ENCODE data around the gene GRWD1. TPM values are rescaled to one million over a fixed set of nuclear protein-coding genes. Genes with fewer than 3 reads are reported as not detected.

The GRWD1 gene
- total and polyA plus RNA-seq, 2 of the 8 experiments (the other 6 are each of a cell fraction or from before 2014, with no cell fraction given) = 36.9 to 61.9 TPM

DNA sequence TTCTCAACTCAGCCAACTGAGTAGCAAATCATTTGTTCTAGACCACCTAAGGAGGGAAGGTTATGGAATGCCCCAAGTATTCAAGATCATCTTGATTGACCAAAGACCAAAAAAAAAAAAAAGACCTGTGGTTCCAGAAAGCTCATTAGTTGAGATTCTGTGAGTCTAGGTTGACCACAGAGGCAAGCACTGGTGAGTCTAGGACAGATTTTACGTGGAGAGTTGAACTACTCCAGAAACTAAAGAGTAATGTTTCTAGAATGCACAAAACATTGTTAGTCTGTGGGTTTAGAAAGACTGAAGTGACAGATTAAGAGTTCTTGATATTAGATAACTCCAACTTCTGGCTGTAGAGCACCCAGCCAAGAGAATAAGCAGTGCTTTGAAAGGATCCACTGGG lies 19.4 kb downstream of the GRWD1 start (continued):
- TF ChIP-seq, protein P1, sequence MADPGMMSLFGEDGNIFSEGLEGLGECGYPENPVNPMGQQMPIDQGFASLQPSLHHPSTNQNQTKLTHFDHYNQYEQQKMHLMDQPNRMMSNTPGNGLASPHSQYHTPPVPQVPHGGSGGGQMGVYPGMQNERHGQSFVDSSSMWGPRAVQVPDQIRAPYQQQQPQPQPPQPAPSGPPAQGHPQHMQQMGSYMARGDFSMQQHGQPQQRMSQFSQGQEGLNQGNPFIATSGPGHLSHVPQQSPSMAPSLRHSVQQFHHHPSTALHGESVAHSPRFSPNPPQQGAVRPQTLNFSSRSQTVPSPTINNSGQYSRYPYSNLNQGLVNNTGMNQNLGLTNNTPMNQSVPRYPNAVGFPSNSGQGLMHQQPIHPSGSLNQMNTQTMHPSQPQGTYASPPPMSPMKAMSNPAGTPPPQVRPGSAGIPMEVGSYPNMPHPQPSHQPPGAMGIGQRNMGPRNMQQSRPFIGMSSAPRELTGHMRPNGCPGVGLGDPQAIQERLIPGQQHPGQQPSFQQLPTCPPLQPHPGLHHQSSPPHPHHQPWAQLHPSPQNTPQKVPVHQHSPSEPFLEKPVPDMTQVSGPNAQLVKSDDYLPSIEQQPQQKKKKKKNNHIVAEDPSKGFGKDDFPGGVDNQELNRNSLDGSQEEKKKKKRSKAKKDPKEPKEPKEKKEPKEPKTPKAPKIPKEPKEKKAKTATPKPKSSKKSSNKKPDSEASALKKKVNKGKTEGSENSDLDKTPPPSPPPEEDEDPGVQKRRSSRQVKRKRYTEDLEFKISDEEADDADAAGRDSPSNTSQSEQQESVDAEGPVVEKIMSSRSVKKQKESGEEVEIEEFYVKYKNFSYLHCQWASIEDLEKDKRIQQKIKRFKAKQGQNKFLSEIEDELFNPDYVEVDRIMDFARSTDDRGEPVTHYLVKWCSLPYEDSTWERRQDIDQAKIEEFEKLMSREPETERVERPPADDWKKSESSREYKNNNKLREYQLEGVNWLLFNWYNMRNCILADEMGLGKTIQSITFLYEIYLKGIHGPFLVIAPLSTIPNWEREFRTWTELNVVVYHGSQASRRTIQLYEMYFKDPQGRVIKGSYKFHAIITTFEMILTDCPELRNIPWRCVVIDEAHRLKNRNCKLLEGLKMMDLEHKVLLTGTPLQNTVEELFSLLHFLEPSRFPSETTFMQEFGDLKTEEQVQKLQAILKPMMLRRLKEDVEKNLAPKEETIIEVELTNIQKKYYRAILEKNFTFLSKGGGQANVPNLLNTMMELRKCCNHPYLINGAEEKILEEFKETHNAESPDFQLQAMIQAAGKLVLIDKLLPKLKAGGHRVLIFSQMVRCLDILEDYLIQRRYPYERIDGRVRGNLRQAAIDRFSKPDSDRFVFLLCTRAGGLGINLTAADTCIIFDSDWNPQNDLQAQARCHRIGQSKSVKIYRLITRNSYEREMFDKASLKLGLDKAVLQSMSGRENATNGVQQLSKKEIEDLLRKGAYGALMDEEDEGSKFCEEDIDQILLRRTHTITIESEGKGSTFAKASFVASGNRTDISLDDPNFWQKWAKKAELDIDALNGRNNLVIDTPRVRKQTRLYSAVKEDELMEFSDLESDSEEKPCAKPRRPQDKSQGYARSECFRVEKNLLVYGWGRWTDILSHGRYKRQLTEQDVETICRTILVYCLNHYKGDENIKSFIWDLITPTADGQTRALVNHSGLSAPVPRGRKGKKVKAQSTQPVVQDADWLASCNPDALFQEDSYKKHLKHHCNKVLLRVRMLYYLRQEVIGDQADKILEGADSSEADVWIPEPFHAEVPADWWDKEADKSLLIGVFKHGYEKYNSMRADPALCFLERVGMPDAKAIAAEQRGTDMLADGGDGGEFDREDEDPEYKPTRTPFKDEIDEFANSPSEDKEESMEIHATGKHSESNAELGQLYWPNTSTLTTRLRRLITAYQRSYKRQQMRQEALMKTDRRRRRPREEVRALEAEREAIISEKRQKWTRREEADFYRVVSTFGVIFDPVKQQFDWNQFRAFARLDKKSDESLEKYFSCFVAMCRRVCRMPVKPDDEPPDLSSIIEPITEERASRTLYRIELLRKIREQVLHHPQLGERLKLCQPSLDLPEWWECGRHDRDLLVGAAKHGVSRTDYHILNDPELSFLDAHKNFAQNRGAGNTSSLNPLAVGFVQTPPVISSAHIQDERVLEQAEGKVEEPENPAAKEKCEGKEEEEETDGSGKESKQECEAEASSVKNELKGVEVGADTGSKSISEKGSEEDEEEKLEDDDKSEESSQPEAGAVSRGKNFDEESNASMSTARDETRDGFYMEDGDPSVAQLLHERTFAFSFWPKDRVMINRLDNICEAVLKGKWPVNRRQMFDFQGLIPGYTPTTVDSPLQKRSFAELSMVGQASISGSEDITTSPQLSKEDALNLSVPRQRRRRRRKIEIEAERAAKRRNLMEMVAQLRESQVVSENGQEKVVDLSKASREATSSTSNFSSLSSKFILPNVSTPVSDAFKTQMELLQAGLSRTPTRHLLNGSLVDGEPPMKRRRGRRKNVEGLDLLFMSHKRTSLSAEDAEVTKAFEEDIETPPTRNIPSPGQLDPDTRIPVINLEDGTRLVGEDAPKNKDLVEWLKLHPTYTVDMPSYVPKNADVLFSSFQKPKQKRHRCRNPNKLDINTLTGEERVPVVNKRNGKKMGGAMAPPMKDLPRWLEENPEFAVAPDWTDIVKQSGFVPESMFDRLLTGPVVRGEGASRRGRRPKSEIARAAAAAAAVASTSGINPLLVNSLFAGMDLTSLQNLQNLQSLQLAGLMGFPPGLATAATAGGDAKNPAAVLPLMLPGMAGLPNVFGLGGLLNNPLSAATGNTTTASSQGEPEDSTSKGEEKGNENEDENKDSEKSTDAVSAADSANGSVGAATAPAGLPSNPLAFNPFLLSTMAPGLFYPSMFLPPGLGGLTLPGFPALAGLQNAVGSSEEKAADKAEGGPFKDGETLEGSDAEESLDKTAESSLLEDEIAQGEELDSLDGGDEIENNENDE (IDR thresholded peaks at IDR 0.05; ENCODE audit: insufficient replicate concordance, low read length) = no peak
- TF ChIP-seq TAF1 (IDR thresholded peaks at IDR 0.05; ENCODE audit: low read depth, low read length) (no peak), RFX5 (IDR thresholded peaks at IDR 0.05; ENCODE audit: borderline replicate concordance, low read depth, low read length) (no peak), SP2 (IDR thresholded peaks at IDR 0.05; ENCODE audit: low read length) (no peak), BRCA1 (IDR thresholded peaks at IDR 0.05; ENCODE audit: low read depth, low read length) (no peak), POLR2AphosphoS5 (IDR thresholded peaks at IDR 0.05; ENCODE audit: low read depth, low read length) (no peak)
